Activated CD8-positive, alpha-beta T cell treated with anti-CD3 and anti-CD28 coated beads for 36 hours (primary cell): ENCODE results near the gene FNDC5. TPM values are rescaled to one million over a fixed set of nuclear protein-coding genes. Genes with fewer than 3 reads are reported as not detected.

ENCODE experiments used
- ATAC-seq: fragments of 200-7000 bp; cut with Tn5 transposase; one replicate; pipeline ENCODE4 v1.10.0; 2021; ENCODE audit warnings: mild to moderate bottlenecking, moderate library complexity
- CTCF ChIA-PET: fragments of 350-600 bp; sonication (Branson Sonifier 250); formaldehyde crosslinking; loops from one replicate; lab custom pipeline; 2021; ENCODE audit warnings: antibody characterized with exemption; lab: Charles Lee
- POLR2A ChIA-PET: fragments of 350-600 bp; sonication (Branson Sonifier 250); formaldehyde crosslinking; loops from one replicate; lab custom pipeline; 2021; ENCODE audit warnings: antibody characterized with exemption; lab: Charles Lee
- DNase-seq: peaks from one replicate; pipeline ENCODE4 v3.0.0-alpha.2; 2020
- H3K27ac Mint-ChIP-seq: one replicate; pipeline ENCODE4 v1.8.0; 2021; ENCODE audit warnings: mild to moderate bottlenecking, mixed read lengths
- H3K27me3 Mint-ChIP-seq: one replicate; pipeline ENCODE4 v1.8.0; 2021; ENCODE audit warnings: mixed read lengths
- H3K36me3 Mint-ChIP-seq: one replicate; pipeline ENCODE4 v1.8.0; 2021; ENCODE audit warnings: low read depth, mixed read lengths
- H3K4me1 Mint-ChIP-seq: one replicate; pipeline ENCODE4 v1.8.0; 2021; ENCODE audit warnings: low read depth, mixed read lengths
- H3K4me3 Mint-ChIP-seq: one replicate; pipeline ENCODE4 v1.8.0; 2021; ENCODE audit warnings: mild to moderate bottlenecking, moderate library complexity, mixed read lengths
- H3K9me3 Mint-ChIP-seq: one replicate; pipeline ENCODE4 v1.8.0; 2021; ENCODE audit warnings: mixed read lengths
- CTCF ChIP-seq: fragments of 200-600 bp; IDR thresholded peaks from one replicate; pipeline ENCODE4 v1.8.0; 2022; ENCODE audit warnings: antibody characterized with exemption, mild to moderate bottlenecking
- intact Hi-C: fragments of 100-400 bp; cut with micrococcal nuclease; formaldehyde crosslinking; loops from one replicate; pipeline ENCODE4 v1.10.0; 2022
- total RNA-seq, 2 experiments: library from RNA; stranded (reverse); gene quantifications; one replicate each; pipeline ENCODE4 v1.2.3, GENCODE V29; 2021

FNDC5 gene
- total RNA-seq, 2 experiments from 2014 or later: not detected

- no peak for ATAC-seq
- TF ChIP-seq CTCF: no peak
- no peaks in the 10 kb centered on the region for H3K9me3 Mint-ChIP-seq
- no peak overlapping the region for H3K4me3 Mint-ChIP-seq
- POLR2A ChIA-PET: no interaction called here
- peaks cover 5% of the 10 kb centered on the region for H3K4me1 Mint-ChIP-seq
- no peak overlapping the region for H3K27ac Mint-ChIP-seq
- H3K27me3 Mint-ChIP-seq: peaks cover 61% of the 10 kb centered on the region
- no peaks in the 10 kb centered on the region for H3K36me3 Mint-ChIP-seq
- intact Hi-C loops: no loop called here
- no peak for DNase-seq
- CTCF ChIA-PET: interaction anchor here (5.0 kb wide), 1 partner anchor 13 kb away, joined by 31 read pairs; no protein-coding TSS in a partner anchor
These were observed 18.1 kb upstream of the FNDC5 start for GRCh38 chr1:32888677-32889420.

DNA sequence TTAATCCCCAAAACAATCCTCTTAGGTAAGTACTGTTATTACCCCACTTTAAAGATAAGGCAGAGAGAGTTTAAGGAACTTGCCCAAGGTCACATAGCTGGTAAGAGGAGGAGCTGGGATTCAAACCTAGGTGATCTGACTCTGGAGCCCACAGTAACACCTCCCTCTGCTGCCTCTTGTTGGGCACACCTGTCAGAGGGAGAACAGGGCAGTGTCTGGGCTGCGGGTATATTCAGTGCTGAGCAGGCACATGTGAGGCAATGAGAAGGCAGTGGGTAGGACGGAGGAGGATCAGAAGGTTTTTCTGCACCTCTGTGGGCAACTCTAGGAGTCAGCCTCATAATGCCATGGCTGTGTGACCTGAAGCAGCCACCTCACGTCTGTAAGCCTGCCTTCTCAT lies 17.4 kb upstream of the FNDC5 start:
- Mint-ChIP-seq H3K27me3 (peaks cover 65% of the 10 kb centered on the region), H3K36me3 (no peaks in the 10 kb centered on the region), H3K4me1 (peaks cover 5% of the 10 kb centered on the region), H3K9me3 (no peaks in the 10 kb centered on the region), H3K4me3 (no peak overlapping the region), H3K27ac (no peak overlapping the region)
- TF ChIP-seq CTCF: no peak
- ChIA-PET CTCF (interaction anchor here (0.9 kb wide), 1 partner anchor 20 kb away, joined by 3 read pairs; no protein-coding TSS in a partner anchor), POLR2A (no interaction called here)
- intact Hi-C loops: no loop called here
- no peak for ATAC-seq
- no peak for DNase-seq

DNA sequence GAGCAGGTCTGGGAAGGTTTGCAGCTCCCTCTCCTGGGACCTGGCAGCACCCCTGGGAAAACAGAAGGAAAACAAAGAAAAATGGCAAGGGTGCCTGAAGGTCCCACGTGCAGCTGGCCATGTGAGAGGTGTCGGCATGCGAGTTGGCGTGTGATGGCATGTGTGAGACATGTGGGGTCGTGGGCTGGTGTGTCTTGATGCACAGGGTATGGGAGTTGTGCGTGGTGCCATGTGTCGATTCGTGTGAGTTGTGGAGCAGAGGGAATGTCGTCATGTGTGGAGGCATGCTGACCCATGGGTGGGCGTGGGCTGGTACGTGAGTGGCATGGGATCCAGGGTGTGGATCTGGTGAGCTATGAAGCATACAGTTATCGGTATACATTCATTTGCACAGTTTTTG lies 16.9 kb upstream of the FNDC5 start:
- CTCF ChIA-PET: interaction anchor here (0.9 kb wide), 1 partner anchor 21 kb away, joined by 3 read pairs; no protein-coding TSS in a partner anchor
- no peak for TF ChIP-seq CTCF
- no peak for DNase-seq
- Mint-ChIP-seq H3K36me3 (no peaks in the 10 kb centered on the region), H3K4me1 (peaks cover 5% of the 10 kb centered on the region), H3K4me3 (no peak overlapping the region), H3K9me3 (no peaks in the 10 kb centered on the region), H3K27ac (no peak overlapping the region), H3K27me3 (peaks cover 63% of the 10 kb centered on the region)
- POLR2A ChIA-PET: interaction anchor here (0.6 kb wide), 1 partner anchor 16 kb away, joined by 3 read pairs; no protein-coding TSS in a partner anchor
- intact Hi-C loops: no loop called here
- ATAC-seq: no peak

DNA sequence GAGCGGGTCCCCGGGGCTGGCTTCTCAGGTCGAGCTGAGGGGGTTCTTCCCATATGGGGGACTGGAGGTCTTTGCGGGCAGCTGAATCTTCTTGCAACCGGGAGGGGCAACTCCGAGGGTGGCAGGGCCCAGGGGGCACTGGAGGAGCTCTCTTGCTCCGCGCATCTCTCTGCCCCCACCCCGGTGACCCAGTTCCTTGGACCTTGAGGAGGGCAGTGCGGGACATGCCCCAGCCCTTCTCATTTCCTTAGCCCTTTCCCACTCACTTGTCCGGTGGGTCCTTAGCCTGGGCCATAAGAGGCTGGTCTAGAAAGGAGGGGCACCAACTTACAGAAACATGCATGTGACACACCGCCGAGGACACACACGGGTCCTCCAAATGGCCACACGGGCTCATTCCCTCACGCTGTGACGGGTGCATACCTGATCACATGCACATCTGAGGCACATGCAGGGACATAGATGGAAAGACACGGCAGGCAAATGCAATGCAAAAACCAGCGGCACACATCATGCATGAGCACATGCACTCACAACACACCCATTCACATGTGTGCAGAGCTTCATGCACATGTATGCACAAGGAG lies 16.2 kb upstream of the FNDC5 start:
- no peaks in the 10 kb centered on the region for H3K36me3 Mint-ChIP-seq
- no peak for TF ChIP-seq CTCF
- ATAC-seq: no peak
- H3K27me3 Mint-ChIP-seq: peaks cover 56% of the 10 kb centered on the region
- DNase-seq: no peak
- POLR2A ChIA-PET: interaction anchor here (0.6 kb wide), 1 partner anchor 15 kb away, joined by 3 read pairs; no protein-coding TSS in a partner anchor
- no peak overlapping the region for H3K4me3 Mint-ChIP-seq
- intact Hi-C loops: no loop called here
- CTCF ChIA-PET: interaction anchor here (0.5 to 2.9 kb wide), 8 partner anchors 11 to 199 kb away, joined by 3 to 14 read pairs (median 4); no protein-coding TSS in a partner anchor
- no peak overlapping the region for H3K27ac Mint-ChIP-seq
- no peaks in the 10 kb centered on the region for H3K9me3 Mint-ChIP-seq
- no peaks in the 10 kb centered on the region for H3K4me1 Mint-ChIP-seq
